GM19455 (cell line): Measurements from ENCODE around the gene AHSP.
"Not testable (repeated sequence)": the region's sequence is repeated elsewhere in the genome, so short reads cannot be mapped to it uniquely, and the experiment has no call there.

Experiments
- ATAC-seq: cut with Tn5 transposase; IDR thresholded peaks from one replicate; pipeline ENCODE4 v1.9.1; 2021; ENCODE audit not compliant: unreplicated experiment

Gene AHSP

GRCh38 chr16:31529937-31530312 lies 2.2 kb downstream of the AHSP start:
- no peak for ATAC-seq

GRCh38 chr16:31530405-31530804 lies 2.7 kb downstream of the AHSP start:
- ATAC-seq = no peak

GRCh38 chr16:31531096-31531495 lies 3.4 kb downstream of the AHSP start:
- no peak for ATAC-seq

- no peak for ATAC-seq
Measured at GRCh38 chr16:31532120-31532519, 4.4 kb downstream of the AHSP start.

GRCh38 chr16:31532896-31533295 lies 5.2 kb downstream of the AHSP start:
- ATAC-seq = no peak

- ATAC-seq = no peak
Measured at GRCh38 chr16:31535737-31536136, 8.0 kb downstream of the AHSP start.

GRCh38 chr16:31536804-31537361 lies 9.2 kb downstream of the AHSP start:
- ATAC-seq = no peak

GRCh38 chr16:31537362-31538242 lies 9.9 kb downstream of the AHSP start:
- no peak for ATAC-seq

GRCh38 chr16:31538243-31538598 lies 10.5 kb downstream of the AHSP start:
- ATAC-seq = not testable (repeated sequence)

GRCh38 chr16:31539762-31540161 lies 12.1 kb downstream of the AHSP start:
- not testable (repeated sequence) for ATAC-seq

- no peak for ATAC-seq
Measured at GRCh38 chr16:31542763-31543162, 15.1 kb downstream of the AHSP start.

GRCh38 chr16:31561426-31562233 lies 33.9 kb downstream of the AHSP start:
- ATAC-seq = no peak

- ATAC-seq = no peak
Measured at GRCh38 chr16:31568577-31569359, 41.1 kb downstream of the AHSP start.

GRCh38 chr16:31569360-31569717 lies 41.6 kb downstream of the AHSP start:
- ATAC-seq = no peak

GRCh38 chr16:31572821-31573220 lies 45.1 kb downstream of the AHSP start:
- ATAC-seq = no peak

- not testable (repeated sequence) for ATAC-seq
Measured at GRCh38 chr16:31574159-31574558, 46.5 kb downstream of the AHSP start.

- ATAC-seq = no peak
Measured at GRCh38 chr16:31577411-31577810, 49.7 kb downstream of the AHSP start.
